Measurements from ENCODE around the gene FBXO46. TPM values are rescaled to one million over a fixed set of nuclear protein-coding genes. Genes with fewer than 3 reads are reported as not detected.

The FBXO46 gene
- total and polyA plus RNA-seq, 2 of the 13 experiments (the other 11 are each of a cell fraction or from before 2014, with no cell fraction given), result 6.2 to 6.4 TPM

DNA sequence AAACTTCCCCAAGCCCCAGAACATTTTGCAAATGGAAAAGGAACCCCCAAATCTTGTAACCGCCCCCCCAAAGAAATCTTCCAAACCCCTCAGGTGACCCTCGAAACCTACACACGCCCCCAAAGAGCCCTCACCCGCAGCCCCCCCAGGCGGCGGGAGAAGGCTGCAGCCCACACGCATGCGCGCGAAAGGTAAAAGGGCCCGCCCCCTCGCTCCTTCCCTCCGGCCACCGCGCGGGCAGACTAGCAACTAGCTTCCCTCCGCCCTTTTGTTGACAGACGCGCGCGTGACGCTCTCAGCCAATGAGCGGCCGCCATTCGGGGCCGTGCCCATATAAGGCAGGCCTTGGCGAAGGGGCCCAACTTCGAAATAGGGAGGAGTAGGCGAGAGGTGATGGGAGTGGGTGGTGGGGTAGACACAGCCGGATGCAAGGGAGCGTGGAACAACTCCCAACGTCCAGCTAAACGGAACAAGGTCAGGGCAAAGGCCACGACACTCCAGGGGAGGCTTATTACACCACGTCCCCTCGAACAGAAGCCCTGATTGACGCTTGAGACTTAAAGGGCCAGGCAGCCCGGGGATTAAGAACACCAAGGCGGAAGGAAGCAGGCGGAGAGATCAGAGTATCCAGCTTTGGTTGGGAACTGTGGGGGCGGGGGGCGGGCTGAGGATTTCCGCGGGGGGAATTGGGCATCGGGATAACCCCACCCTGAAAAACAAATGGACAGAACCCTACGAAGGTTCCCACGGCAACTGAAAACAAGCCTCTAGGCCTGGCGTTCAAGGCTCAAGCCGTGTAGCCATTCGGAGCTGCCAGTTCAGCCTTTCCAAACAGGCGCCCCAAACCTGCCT is 13.3 kb downstream of the FBXO46 start (continued):
- TF ChIP-seq ZNF878 (CRISPR knock-in tag; IDR thresholded peaks at IDR 0.05) (peak; percentile 75; the same call in 1 of the 2 replicates), SOX13 (IDR thresholded peaks at IDR 0.05) (no peak), SOX13 (CRISPR knock-in tag; conservative IDR thresholded peaks at IDR 0.05 in 1 of 2, IDR thresholded peaks at IDR 0.05 in 1 of 2) (0 out of 4 replicates have a peak, but pooled peaks of 1 of the 2 experiments have one; percentile 55), GATAD2A (CRISPR knock-in tag; IDR thresholded peaks at IDR 0.05) (no peak; the same call in 1 of the 2 replicates)

- Histone ChIP-seq H3K4me1 (ENCODE audit: insufficient read depth, low read length) (peaks cover 57% of the 10 kb centered on the region), H3K27ac (ENCODE audit: extremely low read length, insufficient read depth, low read length) (peak overlapping the region; percentile 88), H3K79me2 (ENCODE audit: insufficient read depth, low read length) (peaks cover 37% of the 10 kb centered on the region), H3K36me3 (replicated peaks in 1 of 2; ENCODE audit: control insufficient read depth in 1 of 2, insufficient read depth in 2 of 2, low read length in 2 of 2) (peaks cover 3 to 12% of the 10 kb centered on the region in 2 experiments; a peak in 1 of 5 replicates), H4K20me1 (ENCODE audit: insufficient read depth, low read length) (no peaks in the 10 kb centered on the region), H3K4me3 (replicated peaks in 1 of 3; ENCODE audit: insufficient read depth in 1 of 3, low read depth in 2 of 3, low read length in 3 of 3) (peak overlapping the region; percentile 71 to 79 (median 73)), H3K9ac (ENCODE audit: insufficient read depth, low read depth, low read length) (peak overlapping the region; percentile 98), H3K9me3 (ENCODE audit: low read length) (no peaks in the 10 kb centered on the region), H3K27me3 (ENCODE audit: control insufficient read depth in 1 of 2, insufficient read depth in 2 of 2, low read length in 2 of 2) (no peaks in the 10 kb centered on the region; a peak in 1 of 5 replicates), H2AFZ (ENCODE audit: low read length) (no peak overlapping the region), H3K4me2 (ENCODE audit: low read depth, low read length) (peak overlapping the region; percentile 80)
- no peak for FAIRE-seq
- intact Hi-C loops (cut with micrococcal nuclease; ENCODE audit: unreplicated experiment), result loop anchor here (1.0 kb wide), 1 partner anchor 23 kb away; no protein-coding TSS in a partner anchor
- ChIA-PET POLR2A (interaction anchor here (0.6 to 4.7 kb wide), 17 partner anchors 9 to 1071 kb away, joined by 3 to 94 read pairs (median 5); partner anchors contain the start of genes DMWD, EML2, FBXO46 and FOXA3), CTCF (ENCODE audit: low intra/inter-chr PET ratio, low total read pairs) (no interaction called here)
- no peak for ATAC-seq
- no peak for DNase-seq (ENCODE audit: low spot score)
- in situ Hi-C loops (cut with HindIII; ENCODE audit: extremely low pct_ligation_motif_present, low pct_unique_long_range_greater_than_20kb), result no loop called here
- TSS peak; percentile 80 for BruUV-seq (replicated peaks)
- 1% methylated on average over 24 of the region's 24 CpGs for WGBS (ENCODE audit: low lambda C conversion rate)
- TF ChIP-seq EEA1 (CRISPR knock-in tag; IDR thresholded peaks at IDR 0.05; ENCODE audit: borderline replicate concordance) (no peak), ZNF709 (CRISPR knock-in tag; IDR thresholded peaks at IDR 0.05) (peak; percentile 73; the same call in 1 of the 2 replicates), MAF1 (CRISPR knock-in tag; IDR thresholded peaks at IDR 0.05; ENCODE audit: borderline replicate concordance) (no peak), ZMYM2 (CRISPR knock-in tag; IDR thresholded peaks at IDR 0.05) (0 out of 2 replicates have a peak, but pooled peaks have one; percentile 2), NCOR1 (IDR thresholded peaks at IDR 0.05; ENCODE audit: borderline replicate concordance, low read length) (no peak), ZNF660 (CRISPR knock-in tag; IDR thresholded peaks at IDR 0.05; ENCODE audit: borderline replicate concordance, low read depth) (no peak), ZMAT3 (CRISPR knock-in tag; conservative IDR thresholded peaks at IDR 0.05) (no peak)
- TF ChIP-seq, protein P1, sequence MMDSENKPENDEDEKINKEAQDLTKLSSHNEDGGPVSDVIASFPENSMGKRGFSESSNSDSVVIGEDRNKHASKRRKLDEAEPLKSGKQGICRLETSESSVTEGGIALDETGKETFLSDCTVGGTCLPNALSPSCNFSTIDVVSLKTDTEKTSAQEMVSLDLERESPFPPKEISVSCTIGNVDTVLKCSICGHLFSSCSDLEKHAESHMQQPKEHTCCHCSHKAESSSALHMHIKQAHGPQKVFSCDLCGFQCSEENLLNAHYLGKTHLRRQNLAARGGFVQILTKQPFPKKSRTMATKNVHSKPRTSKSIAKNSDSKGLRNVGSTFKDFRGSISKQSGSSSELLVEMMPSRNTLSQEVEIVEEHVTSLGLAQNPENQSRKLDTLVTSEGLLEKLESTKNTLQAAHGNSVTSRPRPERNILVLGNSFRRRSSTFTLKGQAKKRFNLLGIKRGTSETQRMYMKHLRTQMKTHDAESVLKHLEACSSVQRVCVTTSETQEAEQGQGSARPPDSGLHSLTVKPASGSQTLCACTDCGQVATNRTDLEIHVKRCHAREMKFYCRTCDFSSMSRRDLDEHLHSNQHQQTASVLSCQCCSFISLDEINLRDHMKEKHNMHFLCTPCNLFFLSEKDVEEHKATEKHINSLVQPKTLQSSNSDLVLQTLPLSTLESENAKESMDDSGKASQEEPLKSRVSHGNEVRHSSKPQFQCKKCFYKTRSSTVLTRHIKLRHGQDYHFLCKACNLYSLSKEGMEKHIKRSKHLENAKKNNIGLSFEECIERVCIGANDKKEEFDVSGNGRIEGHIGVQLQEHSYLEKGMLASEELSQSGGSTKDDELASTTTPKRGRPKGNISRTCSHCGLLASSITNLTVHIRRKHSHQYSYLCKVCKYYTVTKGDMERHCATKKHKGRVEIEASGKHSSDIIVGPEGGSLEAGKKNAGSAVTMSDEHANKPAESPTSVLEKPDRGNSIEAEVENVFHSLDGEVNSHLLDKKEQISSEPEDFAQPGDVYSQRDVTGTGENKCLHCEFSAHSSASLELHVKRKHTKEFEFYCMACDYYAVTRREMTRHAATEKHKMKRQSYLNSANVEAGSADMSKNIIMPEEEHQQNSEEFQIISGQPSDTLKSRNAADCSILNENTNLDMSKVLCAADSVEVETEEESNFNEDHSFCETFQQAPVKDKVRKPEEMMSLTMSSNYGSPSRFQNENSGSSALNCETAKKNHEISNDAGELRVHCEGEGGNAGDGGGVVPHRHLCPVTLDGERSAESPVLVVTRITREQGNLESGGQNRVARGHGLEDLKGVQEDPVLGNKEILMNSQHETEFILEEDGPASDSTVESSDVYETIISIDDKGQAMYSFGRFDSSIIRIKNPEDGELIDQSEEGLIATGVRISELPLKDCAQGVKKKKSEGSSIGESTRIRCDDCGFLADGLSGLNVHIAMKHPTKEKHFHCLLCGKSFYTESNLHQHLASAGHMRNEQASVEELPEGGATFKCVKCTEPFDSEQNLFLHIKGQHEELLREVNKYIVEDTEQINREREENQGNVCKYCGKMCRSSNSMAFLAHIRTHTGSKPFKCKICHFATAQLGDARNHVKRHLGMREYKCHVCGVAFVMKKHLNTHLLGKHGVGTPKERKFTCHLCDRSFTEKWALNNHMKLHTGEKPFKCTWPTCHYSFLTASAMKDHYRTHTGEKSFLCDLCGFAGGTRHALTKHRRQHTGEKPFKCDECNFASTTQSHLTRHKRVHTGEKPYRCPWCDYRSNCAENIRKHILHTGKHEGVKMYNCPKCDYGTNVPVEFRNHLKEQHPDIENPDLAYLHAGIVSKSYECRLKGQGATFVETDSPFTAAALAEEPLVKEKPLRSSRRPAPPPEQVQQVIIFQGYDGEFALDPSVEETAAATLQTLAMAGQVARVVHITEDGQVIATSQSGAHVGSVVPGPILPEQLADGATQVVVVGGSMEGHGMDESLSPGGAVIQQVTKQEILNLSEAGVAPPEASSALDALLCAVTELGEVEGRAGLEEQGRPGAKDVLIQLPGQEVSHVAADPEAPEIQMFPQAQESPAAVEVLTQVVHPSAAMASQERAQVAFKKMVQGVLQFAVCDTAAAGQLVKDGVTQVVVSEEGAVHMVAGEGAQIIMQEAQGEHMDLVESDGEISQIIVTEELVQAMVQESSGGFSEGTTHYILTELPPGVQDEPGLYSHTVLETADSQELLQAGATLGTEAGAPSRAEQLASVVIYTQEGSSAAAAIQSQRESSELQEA (CRISPR knock-in tag; IDR thresholded peaks at IDR 0.05; ENCODE audit: not compliant biosample characterization), result no peak
These were observed 14.2 kb downstream of the FBXO46 start for GRCh38 chr19:45716359-45717130.
